ENCODE measurements around the gene ARMC10.

The ARMC10 gene

GRCh38 chr7:103074519-103075336 is at the start of gene ARMC10, which contains the start of gene FBXL13:
TSS of gene ARMC10 (plus strand) at chr7:103075140. CDS start at chr7:103075273, 133 bp downstream.
TSS of gene FBXL13 (minus strand) at chr7:103074796.
- TF ChIP-seq GATA2 (IDR thresholded peaks at IDR 0.05; ENCODE audit: low read depth, low read length) = no peak; the same call in 1 of the 2 replicates
- TF ChIP-seq GATA3 (IDR thresholded peaks at IDR 0.05; ENCODE audit: low read depth, low read length) = no peak

- no peak for TF ChIP-seq GATA2 (IDR thresholded peaks at IDR 0.05; ENCODE audit: low read depth, low read length)
- TF ChIP-seq GATA3 (IDR thresholded peaks at IDR 0.05; ENCODE audit: low read depth, low read length) = no peak
Observed at GRCh38 chr7:103025341-103025740, 49.6 kb upstream of the ARMC10 start.

- no peak for TF ChIP-seq GATA2 (IDR thresholded peaks at IDR 0.05; ENCODE audit: low read depth, low read length)
- TF ChIP-seq GATA3 (IDR thresholded peaks at IDR 0.05; ENCODE audit: low read depth, low read length) = no peak
Observed at GRCh38 chr7:103031024-103031423, 43.9 kb upstream of the ARMC10 start.

- TF ChIP-seq GATA2 (IDR thresholded peaks at IDR 0.05; ENCODE audit: low read depth, low read length) = no peak
Observed at GRCh38 chr7:103031781-103032180, 43.2 kb upstream of the ARMC10 start.

- no peak for TF ChIP-seq GATA2 (IDR thresholded peaks at IDR 0.05; ENCODE audit: low read depth, low read length)
- no peak for TF ChIP-seq GATA3 (IDR thresholded peaks at IDR 0.05; ENCODE audit: low read depth, low read length)
Observed at GRCh38 chr7:103037476-103037822, 37.5 kb upstream of the ARMC10 start.

GRCh38 chr7:103048833-103049232 is 26.1 kb upstream of the ARMC10 start:
- TF ChIP-seq GATA2 (IDR thresholded peaks at IDR 0.05; ENCODE audit: low read depth, low read length) (no peak), GATA3 (IDR thresholded peaks at IDR 0.05; ENCODE audit: low read depth, low read length) (no peak)

GRCh38 chr7:103051519-103051918 is 23.4 kb upstream of the ARMC10 start:
- TF ChIP-seq GATA3 (IDR thresholded peaks at IDR 0.05; ENCODE audit: low read depth, low read length) (no peak), GATA2 (IDR thresholded peaks at IDR 0.05; ENCODE audit: low read depth, low read length) (no peak)

GRCh38 chr7:103058122-103058521 is 16.8 kb upstream of the ARMC10 start:
- TF ChIP-seq GATA3 (IDR thresholded peaks at IDR 0.05; ENCODE audit: low read depth, low read length) = no peak
- TF ChIP-seq GATA2 (IDR thresholded peaks at IDR 0.05; ENCODE audit: low read depth, low read length) = no peak

GRCh38 chr7:103059471-103059870 is 15.5 kb upstream of the ARMC10 start:
- no peak for TF ChIP-seq GATA2 (IDR thresholded peaks at IDR 0.05; ENCODE audit: low read depth, low read length)
- TF ChIP-seq GATA3 (IDR thresholded peaks at IDR 0.05; ENCODE audit: low read depth, low read length) = no peak

- TF ChIP-seq GATA2 (IDR thresholded peaks at IDR 0.05; ENCODE audit: low read depth, low read length) (no peak), GATA3 (IDR thresholded peaks at IDR 0.05; ENCODE audit: low read depth, low read length) (no peak)
Observed at GRCh38 chr7:103063895-103064294, 11.0 kb upstream of the ARMC10 start.

- no peak for TF ChIP-seq GATA3 (IDR thresholded peaks at IDR 0.05; ENCODE audit: low read depth, low read length)
- TF ChIP-seq GATA2 (IDR thresholded peaks at IDR 0.05; ENCODE audit: low read depth, low read length) = no peak
Observed at GRCh38 chr7:103065667-103066066, 9.3 kb upstream of the ARMC10 start.

GRCh38 chr7:103068414-103069403 is 6.2 kb upstream of the ARMC10 start:
- TF ChIP-seq GATA3 (IDR thresholded peaks at IDR 0.05; ENCODE audit: low read depth, low read length) (no peak), GATA2 (IDR thresholded peaks at IDR 0.05; ENCODE audit: low read depth, low read length) (no peak)

GRCh38 chr7:103071000-103071399 is 3.9 kb upstream of the ARMC10 start:
- TF ChIP-seq GATA3 (IDR thresholded peaks at IDR 0.05; ENCODE audit: low read depth, low read length) = no peak
- no peak for TF ChIP-seq GATA2 (IDR thresholded peaks at IDR 0.05; ENCODE audit: low read depth, low read length)

- TF ChIP-seq GATA2 (IDR thresholded peaks at IDR 0.05; ENCODE audit: low read depth, low read length) (no peak), GATA3 (IDR thresholded peaks at IDR 0.05; ENCODE audit: low read depth, low read length) (no peak)
Observed at GRCh38 chr7:103073989-103074518, 886 bp upstream of the ARMC10 start.

Measured in SH-SY5Y (cell line).